ENCODE measurements around the gene ADIPOQ. TPM values are rescaled to one million over a fixed set of nuclear protein-coding genes. Genes with fewer than 3 reads are reported as not detected.
"Not testable (repeated sequence)": the region's sequence is repeated elsewhere in the genome, so short reads cannot be mapped to it uniquely, and the experiment has no call there.

The ADIPOQ gene
- total and polyA plus RNA-seq, 3 donors from 2014 or later, result 0.12 to 1.5 TPM; not detected in 1

DNA sequence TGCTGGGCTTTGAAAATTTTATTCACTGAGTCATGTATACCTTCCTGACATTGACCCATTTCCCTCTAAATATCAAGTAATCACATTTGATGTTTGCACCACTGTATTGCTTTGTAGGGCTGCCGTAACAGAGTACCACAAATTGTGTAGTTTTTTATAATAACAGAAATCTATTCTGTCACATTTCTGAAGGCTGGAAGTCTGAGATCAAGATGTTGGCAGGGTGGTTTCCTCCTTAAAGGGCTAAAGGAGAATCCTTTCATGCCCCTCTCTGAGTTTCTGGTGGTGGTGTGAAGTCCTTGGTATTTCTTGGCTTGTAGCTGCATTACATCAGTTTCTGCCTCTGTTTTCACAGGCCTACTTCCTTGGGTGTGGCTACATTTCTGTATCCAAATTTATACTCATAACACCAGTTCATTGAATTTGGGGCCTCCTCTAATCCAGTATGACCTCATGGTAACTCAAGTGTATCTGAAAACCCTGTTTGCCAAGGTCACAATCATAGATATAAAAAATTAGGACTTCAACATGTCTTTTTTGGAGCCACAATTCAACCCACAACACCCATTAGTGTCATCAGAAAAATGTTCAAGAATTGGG is 58.7 kb downstream of the ADIPOQ start:
- DNase-seq, result no peak
- intact Hi-C loops (cut with DNase I; ENCODE audit: low total_unique reads), result no loop called here
- TF ChIP-seq CTCF (IDR thresholded peaks at IDR 0.05), result no peak

GRCh38 chr3:186902154-186902553 is 59.6 kb downstream of the ADIPOQ start:
- Histone ChIP-seq H3K27ac (no peak overlapping the region), H3K9me3 (no peaks in the 10 kb centered on the region), H3K36me3 (ENCODE audit: low read depth, missing control alignments) (no peaks in the 10 kb centered on the region), H3K27me3 (no peaks in the 10 kb centered on the region), H3K4me3 (no peak overlapping the region), H3K4me1 (no peaks in the 10 kb centered on the region)
- intact Hi-C loops (cut with DNase I; ENCODE audit: low total_unique reads), result no loop called here
- TF ChIP-seq CTCF (IDR thresholded peaks at IDR 0.05) (no peak), POLR2A (IDR thresholded peaks at IDR 0.05) (no peak)
- 59 to 69% methylated on average over 3 of the region's 3 CpGs for WGBS, 2 donors
- DNase-seq, result no peak

More for the DNA sequence above, 58.7 kb downstream of the ADIPOQ start:
- H3K36me3 ChIP-seq (ENCODE audit: low read depth, missing control alignments), result no peaks in the 10 kb centered on the region
- whole genome bisulfite sequencing, 2 donors, result 77 to 80% methylated on average over 1 of the region's 1 CpG
- no peaks in the 10 kb centered on the region for H3K4me1 ChIP-seq
- no peak overlapping the region for H3K4me3 ChIP-seq
- H3K27me3 ChIP-seq, result no peaks in the 10 kb centered on the region
- no peak overlapping the region for H3K27ac ChIP-seq
- no peaks in the 10 kb centered on the region for H3K9me3 ChIP-seq

GRCh38 chr3:186902713-186903112 is 60.2 kb downstream of the ADIPOQ start:
- intact Hi-C loops (cut with DNase I; ENCODE audit: low total_unique reads), result no loop called here

GRCh38 chr3:186903676-186904075 is 61.2 kb downstream of the ADIPOQ start:
- H3K36me3 ChIP-seq (ENCODE audit: low read depth, missing control alignments); H3K9me3 ChIP-seq; H3K4me3 ChIP-seq; H3K27ac ChIP-seq; H3K27me3 ChIP-seq; H3K4me1 ChIP-seq; DNase-seq; intact Hi-C loops (cut with DNase I; ENCODE audit: low total_unique reads): not testable (repeated sequence)
- WGBS, 2 donors, result 70 to 90% methylated on average over 2 of the region's 2 CpGs

More at GRCh38 chr3:186902713-186903112, 60.2 kb downstream of the ADIPOQ start:
- DNase-seq, result no peak
- H3K9me3 ChIP-seq, result no peaks in the 10 kb centered on the region
- H3K27me3 ChIP-seq, result no peaks in the 10 kb centered on the region
- WGBS, 2 donors, result 87 to 90% methylated on average over 2 of the region's 2 CpGs
- no peaks in the 10 kb centered on the region for H3K4me1 ChIP-seq
- TF ChIP-seq POLR2A (IDR thresholded peaks at IDR 0.05) (no peak), CTCF (IDR thresholded peaks at IDR 0.05) (no peak)
- H3K4me3 ChIP-seq, result no peak overlapping the region
- H3K27ac ChIP-seq, result no peak overlapping the region
- H3K36me3 ChIP-seq (ENCODE audit: low read depth, missing control alignments), result no peaks in the 10 kb centered on the region

DNA sequence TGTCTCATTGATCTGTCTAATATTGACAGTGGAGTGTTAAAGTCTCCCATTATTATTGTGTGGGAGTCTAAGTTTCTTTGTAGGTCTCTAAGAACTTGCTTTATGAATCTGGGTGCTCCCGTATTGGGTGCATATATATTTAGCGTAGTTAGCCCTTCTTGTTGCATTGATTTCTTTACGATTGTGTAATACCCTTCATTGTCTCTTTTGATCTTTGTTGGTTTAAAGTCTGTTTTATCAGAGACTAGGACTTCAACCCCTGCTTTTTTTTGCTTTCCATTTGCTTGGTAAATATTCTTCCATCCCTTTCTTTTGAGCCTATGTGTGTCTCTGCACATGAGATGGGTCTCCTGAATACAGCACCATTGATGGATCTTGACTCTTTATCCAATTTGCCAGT is 64.6 kb downstream of the ADIPOQ start:
- intact Hi-C loops (cut with DNase I; ENCODE audit: low total_unique reads); H3K27ac ChIP-seq; H3K9me3 ChIP-seq; H3K4me3 ChIP-seq; DNase-seq; H3K4me1 ChIP-seq; H3K36me3 ChIP-seq (ENCODE audit: low read depth, missing control alignments); H3K27me3 ChIP-seq: not testable (repeated sequence)
- WGBS, 2 donors, result 85 to 96% methylated on average over 3 of the region's 3 CpGs

Other genes with a start within 250 kb of the ADIPOQ start
- 1 to 10 TPM in 1 of 2 donors, under 1 TPM in 1; 0.81 to 1.6 TPM for gene AHSG, start 229.7 kb upstream of the ADIPOQ start, total RNA-seq
- gene AHSG, start 229.7 kb upstream of the ADIPOQ start, polyA plus RNA-seq (ENCODE audit: insufficient read depth, low read depth, low replicate concordance), result 1.5 TPM
- under 1 TPM in 1 of 2 donors, not detected in 1; 0.79 TPM for gene FETUB, start 202.3 kb upstream of the ADIPOQ start, total RNA-seq
- 2.4 TPM for gene FETUB, start 202.3 kb upstream of the ADIPOQ start, polyA plus RNA-seq (ENCODE audit: insufficient read depth, low read depth, low replicate concordance)
- gene HRG, start 176.7 kb upstream of the ADIPOQ start, total RNA-seq, result not detected
- 0.16 TPM for gene HRG, start 176.7 kb upstream of the ADIPOQ start, polyA plus RNA-seq (ENCODE audit: insufficient read depth, low read depth, low replicate concordance)
- gene KNG1, start 125.4 kb upstream of the ADIPOQ start, total RNA-seq, result under 1 TPM; 0.31 to 0.43 TPM
- gene KNG1, start 125.4 kb upstream of the ADIPOQ start, polyA plus RNA-seq (ENCODE audit: insufficient read depth, low read depth, low replicate concordance), result 0.34 TPM
- gene EIF4A2, start 59.1 kb upstream of the ADIPOQ start, total RNA-seq, result 100 to 1,000 TPM; 275 to 283 TPM
- 357 TPM for gene EIF4A2, start 59.1 kb upstream of the ADIPOQ start, polyA plus RNA-seq (ENCODE audit: insufficient read depth, low read depth, low replicate concordance)
- 10 to 100 TPM; 25.1 to 26.2 TPM for gene RFC4, start 36.2 kb upstream of the ADIPOQ start, total RNA-seq
- 30.1 TPM for gene RFC4, start 36.2 kb upstream of the ADIPOQ start, polyA plus RNA-seq (ENCODE audit: insufficient read depth, low read depth, low replicate concordance)
- 10 to 100 TPM; 16.9 to 26.3 TPM for gene ST6GAL1, start 87.8 kb downstream of the ADIPOQ start, total RNA-seq
- gene ST6GAL1, start 87.8 kb downstream of the ADIPOQ start, polyA plus RNA-seq (ENCODE audit: insufficient read depth, low read depth, low replicate concordance), result 12.8 TPM